Left lobe of liver (tissue), 2 donors: ENCODE results near the gene ATP1A4. TPM values are rescaled to one million over a fixed set of nuclear protein-coding genes. Genes with fewer than 3 reads are reported as not detected.

Source experiments
- ATAC-seq: fragments of 200-7000 bp; cut with Tn5 transposase; one replicate; pipeline ENCODE4 v1.9.1; 2020; ENCODE audit warnings: mild to moderate bottlenecking, moderate library complexity
- DNase-seq: peaks from one replicate; pipeline ENCODE4 v3.0.0-alpha.2; 2020; ENCODE audit warnings: low spot score
- total RNA-seq: library from RNA; stranded (reverse); gene quantifications from one replicate; pipeline ENCODE4 v1.2.1, GENCODE V29; 2021
- donor health status: DM: no; HTN: no; CAD: no; lungs with moderate emphysema.
- donor health status: DM: no; HTN: yes; CAD: no.

Gene ATP1A4
- total RNA-seq, 1 donor from 2014 or later = not detected

DNA sequence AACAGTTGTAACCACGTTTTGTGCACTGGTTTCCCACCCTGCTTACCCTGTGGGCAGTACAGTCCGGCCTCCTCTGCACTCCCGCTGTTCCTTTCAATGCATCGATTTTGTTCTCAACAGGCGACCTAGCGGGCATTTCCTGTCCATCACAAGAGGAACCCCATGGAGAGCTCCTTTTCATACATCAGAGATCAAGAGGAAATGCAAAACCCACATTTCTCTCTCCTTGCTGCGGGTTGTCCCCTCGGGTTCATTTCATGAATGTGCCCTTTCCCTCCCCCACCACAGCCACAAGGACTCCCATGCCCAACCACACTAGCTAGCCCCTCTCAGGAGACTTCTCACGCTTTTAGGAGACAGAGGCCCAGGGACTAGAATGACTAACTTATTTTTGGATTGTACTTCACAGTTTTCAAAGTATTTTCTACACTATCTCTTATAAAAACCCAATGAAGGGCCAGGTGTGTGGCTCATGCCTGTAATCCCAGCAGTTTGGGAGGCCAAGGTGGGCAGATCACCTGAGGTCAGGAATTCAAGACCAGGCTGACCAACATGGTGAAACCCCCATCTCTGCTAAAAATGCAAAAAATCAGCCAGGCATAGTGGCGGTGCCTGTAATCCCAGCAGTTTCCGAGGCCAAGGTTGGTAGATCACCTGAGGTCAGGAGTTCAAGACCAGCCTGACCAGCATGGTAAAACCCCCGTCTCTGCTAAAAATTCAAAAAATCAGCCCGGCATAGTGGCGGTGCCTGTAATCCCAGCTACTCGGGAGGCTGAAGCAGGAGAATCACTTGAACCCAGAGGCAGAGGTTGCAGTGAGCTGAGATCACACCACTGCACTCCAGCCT lies 18.4 kb downstream of the ATP1A4 start:
- ATAC-seq (no peak), DNase-seq (no peak)

DNA sequence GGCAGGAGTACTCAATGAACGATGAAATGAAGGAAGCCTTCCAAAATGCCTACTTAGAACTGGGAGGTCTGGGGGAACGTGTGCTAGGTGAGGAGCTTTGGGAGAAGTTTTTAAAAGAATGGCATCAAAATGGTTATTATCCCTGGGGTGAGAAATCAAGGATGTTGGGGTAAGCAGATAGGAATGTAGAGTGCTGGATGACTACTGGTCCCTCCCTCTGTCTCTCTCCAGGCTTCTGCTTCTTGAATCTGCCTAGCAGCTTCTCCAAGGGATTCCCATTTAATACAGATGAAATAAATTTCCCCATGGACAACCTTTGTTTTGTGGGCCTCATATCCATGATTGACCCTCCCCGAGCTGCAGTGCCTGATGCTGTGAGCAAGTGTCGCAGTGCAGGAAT lies 20.0 kb downstream of the ATP1A4 start:
- no peak for ATAC-seq
- DNase-seq = no peak

DNA sequence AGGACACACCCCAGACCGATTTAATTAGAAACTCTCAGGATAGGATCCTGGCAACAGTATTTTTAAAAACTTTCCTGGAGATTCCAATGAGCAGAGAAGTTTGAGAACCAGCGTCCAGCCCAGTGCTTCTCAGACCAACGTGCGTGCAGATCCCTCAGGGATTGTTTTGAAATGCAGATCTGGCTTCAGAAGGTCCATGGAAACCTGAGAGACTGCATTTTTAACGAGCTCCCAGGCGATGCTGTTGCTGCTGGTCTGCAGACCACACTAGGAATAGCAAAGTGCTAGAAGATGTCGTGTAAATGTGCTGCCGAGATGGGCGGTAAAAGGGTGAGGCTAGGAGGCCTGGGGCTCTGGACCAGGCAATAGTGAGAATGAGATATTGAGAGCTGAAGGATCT lies 20.6 kb downstream of the ATP1A4 start:
- DNase-seq (no peak), ATAC-seq (no peak)

DNA sequence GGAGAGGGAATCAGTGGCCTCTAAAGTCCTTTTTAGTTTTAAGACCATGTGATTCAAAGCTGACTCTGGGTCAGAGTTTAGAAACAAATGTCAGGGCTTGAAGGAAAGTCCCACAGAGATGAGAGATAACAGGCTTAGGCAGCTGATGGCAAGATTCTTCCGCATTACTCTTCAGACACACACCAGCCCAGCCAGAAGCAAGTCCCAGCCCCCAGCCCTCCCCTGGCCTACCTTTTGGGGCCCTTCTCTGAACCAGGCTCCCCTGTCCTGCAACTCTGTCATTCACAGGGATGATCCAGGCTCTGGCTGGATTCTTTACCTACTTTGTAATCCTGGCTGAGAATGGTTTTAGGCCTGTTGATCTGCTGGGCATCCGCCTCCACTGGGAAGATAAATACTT lies 25.8 kb downstream of the ATP1A4 start:
- DNase-seq (no peak), ATAC-seq (no peak)

DNA sequence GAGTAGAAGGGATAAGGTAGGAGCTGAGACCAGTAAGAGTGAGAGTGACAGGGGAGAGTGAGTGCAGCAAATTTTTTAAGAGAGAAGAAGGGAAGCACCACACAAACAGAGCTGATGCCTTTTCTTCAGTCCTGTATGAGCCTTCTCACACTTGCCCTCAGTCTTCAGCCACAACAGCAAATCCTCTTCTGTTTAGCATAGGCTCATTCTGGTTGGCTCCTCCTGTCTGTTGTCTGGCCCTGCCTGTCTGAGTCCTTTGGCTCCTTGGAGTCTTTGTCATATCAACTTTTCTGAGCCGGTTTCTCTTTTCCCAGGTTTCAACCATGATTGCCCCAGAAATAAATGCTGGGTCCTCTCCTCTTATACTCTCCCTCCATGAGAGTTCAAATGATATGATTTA lies 26.3 kb downstream of the ATP1A4 start:
- no peak for ATAC-seq
- DNase-seq = no peak

DNA sequence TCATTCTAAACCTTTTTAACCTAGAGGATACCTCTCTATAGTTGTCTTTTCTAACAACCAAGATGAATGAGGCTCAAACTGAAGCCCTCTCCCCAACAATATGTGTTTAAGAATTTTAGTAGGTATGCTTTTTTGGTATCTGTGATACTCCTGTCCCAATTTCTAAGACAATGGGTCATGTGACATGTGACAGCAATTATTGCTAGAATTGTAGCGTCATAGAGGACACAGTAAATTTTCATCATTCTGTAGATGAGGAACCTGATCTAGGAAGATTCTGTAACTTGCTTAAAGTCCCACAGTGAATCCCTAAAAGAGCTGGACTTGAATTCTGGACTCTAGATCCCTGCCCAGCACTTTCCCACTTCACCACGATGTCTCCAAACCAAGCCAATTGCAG lies 27.3 kb downstream of the ATP1A4 start:
- no peak for ATAC-seq
- no peak for DNase-seq

DNA sequence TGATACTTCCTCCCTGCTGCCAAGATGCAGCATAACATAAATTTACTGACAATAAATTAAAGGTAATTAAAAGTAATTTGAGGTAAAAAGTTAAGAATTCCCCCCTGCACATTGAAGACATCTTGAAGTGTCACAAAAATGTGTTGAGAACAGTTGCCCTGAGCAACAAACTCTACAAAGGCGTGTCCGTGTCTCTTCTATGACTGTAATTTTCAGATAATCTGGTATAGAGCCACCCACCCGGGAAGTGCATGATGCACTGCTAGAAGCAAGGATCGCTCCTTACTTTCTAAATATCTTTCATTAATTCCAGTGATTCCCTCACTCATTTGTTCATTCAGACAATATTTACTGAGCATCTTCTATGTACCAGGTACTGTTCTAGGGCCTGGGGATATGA lies 27.9 kb downstream of the ATP1A4 start:
- ATAC-seq = no peak
- DNase-seq = no peak

DNA sequence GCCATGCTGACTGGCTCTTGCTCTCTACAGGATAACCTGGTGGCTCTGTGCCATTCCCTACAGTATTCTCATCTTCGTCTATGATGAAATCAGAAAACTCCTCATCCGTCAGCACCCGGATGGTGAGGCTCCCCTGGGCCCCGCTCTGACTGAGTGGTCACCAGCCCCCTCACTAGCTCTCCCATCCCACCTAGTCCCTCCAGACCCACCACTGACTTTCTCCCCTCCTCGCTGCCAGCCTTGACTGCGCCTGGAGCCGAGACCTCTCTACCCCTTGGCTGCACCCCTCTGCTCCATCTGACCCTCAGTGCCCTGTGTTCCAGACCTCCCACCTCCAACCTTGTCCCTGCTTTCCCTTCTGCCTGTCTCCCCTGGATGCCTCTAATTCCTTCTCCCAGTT lies 34.8 kb downstream of the ATP1A4 start:
- no peak for DNase-seq
- ATAC-seq = no peak

DNA sequence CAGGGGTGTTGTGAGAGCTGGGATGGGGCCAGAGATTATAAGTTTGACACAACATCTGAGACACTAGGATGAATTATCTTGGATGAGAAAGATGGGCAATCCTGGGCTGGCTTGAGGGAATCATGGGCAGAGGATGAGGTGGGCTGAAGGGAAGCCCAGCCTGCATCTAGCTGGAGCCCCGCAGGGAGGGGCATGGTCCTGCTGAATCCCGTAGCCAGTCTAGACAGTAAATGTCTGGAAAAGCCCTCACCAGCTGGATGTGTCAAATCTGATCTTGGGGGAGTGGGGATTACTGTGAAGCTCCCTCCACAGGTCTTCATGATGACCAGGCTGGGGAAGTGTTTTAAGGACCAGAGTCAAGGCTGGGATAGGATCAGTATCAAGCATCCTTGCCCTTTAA lies 35.3 kb downstream of the ATP1A4 start:
- no peak for ATAC-seq
- DNase-seq = no peak

DNA sequence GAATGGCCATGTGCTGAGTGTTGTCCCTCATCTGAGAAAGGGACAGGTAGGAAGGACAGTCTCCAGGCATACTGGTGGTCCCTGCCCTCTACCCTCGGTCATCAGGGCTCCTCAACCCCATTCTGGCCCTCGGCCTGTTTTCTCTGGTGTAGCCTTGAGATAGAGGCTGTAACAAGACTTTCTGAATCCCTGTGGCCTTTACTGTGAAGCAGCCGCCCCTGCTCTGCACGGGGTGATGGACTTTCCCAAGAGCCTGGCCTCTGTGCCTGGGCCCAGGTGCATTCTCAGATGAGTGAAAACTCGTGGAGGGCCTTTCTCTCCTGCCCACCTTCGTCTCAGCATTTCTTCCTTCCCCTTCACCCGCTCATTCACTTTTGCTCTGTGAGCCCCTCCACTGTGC lies 36.0 kb downstream of the ATP1A4 start:
- ATAC-seq (no peak), DNase-seq (no peak)

DNA sequence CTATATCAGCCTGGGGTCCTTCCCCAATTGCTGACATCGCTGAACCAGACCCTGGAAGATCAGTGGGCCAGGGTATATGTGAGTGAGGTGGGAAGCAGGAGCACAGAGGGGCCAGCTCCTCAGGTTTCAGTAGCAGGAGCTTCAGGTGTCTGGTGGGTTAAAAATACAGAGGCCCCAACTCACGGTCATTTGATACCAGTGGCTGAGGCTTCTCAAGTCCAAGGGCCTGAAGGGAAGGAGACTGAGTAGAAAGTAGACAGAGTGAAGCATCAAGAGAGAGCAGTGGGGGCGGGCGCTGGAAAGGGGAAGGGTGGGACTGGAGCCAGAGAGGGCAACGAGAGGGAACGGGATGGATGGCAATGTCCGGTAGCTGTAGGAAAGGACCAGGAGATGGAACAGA lies 36.9 kb downstream of the ATP1A4 start:
- ATAC-seq (no peak), DNase-seq (no peak)

DNA sequence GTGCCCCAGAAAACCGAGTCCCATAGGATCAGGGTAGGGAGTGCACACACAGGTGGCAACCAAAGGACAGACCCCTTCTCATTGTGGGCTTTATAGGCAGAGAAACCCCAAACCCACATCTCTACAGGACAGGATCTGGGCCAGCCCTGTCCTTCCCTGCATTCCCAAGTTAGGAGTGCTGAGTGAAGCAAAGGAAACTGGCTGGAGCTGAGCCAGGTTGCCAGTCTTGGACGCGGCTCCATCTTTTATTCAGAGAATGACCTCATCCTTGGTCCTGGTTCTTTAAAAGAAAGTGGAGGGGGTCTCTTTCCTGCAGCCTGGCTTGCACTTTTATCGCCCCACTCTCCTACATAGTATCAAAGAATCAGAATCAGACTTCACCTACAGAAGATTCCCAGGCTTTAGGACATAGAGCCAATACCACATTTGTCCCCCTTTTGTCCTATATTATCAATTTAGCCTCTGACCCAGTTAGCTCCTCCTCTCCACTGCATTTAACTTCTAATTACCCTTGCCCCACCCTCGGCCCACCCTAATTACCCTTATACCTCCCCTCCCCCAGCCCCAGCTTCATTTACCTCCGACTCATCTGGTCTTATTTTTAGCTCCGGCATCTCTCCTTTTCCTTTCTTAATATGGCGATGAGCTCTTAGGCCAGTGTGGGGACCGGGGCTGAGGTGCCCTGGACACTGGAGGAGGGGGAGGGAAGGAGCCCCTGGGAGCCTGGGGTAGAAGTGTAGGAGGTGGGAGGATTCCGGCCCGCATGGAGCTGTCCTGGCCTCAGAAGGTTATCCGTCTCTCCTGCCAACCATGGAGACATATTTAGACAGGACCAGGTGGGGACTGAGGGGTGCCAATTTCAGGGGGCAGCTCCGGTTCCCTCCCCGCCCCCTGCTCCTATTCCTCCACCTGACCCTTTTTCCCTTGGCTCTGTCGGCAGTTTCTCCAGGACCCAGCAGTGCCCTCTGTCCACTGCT lies 38.5 kb downstream of the ATP1A4 start, which contains the start of gene CASQ1:
Gene CASQ1, plus strand, starts transcription at position 927 of the 977 bp plus-strand sequence. CDS start 177 bp downstream, outside the sequence.
- DNase-seq (no peak), ATAC-seq (no peak)

DNA sequence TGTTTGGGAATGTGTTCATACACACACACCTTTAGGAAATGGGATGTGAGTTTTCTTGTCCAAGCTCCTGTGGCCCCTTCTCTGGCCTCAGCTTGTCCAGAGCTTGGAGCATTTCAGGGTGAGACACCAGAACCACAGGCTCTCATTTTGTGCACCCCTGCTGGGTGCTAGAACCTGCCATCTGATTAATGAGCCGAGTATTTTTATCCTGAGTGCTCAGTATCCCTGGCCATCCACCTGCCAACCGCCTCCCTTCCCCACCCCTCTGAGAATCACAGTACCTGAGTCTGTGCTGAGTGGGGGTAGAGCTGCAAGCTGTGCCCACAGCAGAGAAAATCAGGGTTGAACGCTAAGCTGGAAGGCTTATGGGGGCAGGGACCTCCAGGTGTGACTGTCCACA lies 40.4 kb downstream of the ATP1A4 start:
- DNase-seq (no peak), ATAC-seq (no peak)

DNA sequence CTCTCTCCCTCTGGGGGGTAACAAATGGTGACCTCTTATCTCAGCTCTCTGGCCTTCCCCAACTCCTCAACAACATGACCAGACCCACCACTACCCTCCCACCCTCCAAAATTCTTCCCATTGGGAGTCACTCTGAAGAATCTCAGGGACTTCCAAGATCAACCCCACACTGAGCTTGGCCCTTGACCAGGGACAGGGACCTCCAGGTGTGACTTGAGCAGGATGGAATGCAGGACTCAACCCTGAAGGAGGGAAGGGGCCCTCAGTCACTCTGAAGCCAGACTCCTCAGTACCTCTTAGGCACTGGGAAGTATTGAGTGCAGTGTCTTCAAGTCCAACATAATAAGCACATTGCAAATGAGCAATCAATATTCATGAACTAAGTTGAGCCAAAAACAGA lies 40.8 kb downstream of the ATP1A4 start:
- DNase-seq (no peak), ATAC-seq (no peak)

DNA sequence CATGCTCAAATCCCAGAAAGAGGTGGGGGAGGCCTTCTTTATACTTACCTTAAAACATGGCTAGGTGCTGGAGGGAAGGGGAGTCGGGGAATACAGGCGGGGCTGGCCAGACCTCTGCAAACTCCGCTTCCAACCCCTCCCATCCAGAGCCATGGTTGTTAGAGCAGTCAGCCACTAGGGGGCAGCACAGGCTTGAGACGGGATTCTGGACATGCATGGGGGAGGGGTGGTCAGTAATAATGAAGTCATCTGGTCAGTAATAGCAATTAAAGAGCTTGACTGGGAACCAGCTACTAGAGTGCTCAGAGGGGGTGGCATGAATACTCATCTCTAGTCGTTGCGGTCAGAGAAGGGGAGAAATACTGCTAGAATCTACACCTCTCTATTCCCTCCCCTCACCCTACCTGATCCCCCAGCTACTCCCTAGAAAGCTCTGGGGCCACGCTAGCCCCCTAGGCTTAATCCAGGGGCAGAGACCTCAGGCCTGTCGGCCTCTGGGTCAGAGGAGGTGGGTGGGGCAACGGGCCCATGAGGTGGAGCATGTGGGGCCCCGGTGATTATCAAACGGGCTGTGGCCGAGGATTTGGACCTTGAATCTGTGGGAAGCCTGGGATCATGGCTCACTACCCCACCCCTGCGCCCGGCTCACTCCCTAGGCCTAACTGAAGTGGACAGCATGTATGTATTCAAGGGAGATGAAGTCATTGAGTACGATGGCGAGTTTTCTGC lies 41.9 kb downstream of the ATP1A4 start:
- DNase-seq = peak; percentile 83
- ATAC-seq = peak; percentile 98

DNA sequence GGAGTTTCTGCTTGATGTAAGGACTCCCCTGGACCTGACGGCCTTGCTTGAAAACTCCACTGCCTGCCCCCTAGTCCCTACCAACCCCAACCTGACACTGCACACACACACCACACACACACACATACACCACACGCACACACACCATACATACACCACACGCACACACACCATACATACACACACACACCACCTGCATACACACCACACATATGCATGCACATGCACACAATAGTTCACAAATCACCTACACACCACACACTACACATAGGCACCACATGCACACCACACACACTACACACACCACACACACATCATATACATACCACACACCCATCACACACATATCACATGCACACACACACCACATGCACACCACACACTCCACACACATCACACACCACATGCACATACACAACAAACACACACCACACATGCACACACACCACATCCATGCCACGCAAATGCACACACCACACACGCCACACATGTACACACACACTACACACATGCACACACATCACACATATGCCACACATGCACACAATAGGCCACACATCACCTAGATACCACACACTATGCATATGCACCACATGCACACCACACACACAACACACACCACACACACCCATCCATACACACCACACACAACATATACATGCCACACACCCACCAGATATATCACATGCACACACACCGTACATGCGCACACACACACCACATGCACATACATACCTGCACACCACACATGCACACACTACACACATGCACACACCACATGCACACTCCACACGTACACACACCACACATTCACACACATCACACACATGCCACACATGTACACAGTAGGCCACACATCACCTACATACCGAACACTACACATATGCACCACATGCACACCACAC lies 42.7 kb downstream of the ATP1A4 start:
- ATAC-seq = no peak

DNA sequence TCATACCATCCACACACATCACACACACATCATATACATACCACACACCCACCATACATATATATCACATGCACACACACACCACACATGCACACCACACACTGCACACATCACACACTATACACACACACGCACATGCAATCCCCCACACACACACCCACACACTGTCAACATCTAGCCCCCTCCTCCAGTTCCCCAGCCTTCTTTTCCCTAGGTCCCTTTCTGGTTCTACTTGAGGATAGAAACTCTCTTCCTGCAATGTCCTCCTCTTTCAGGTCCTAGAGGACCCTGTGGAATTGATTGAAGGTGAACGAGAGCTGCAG lies 43.3 kb downstream of the ATP1A4 start:
- ATAC-seq (no peak), DNase-seq (no peak)

More for the DNA sequence above, 42.7 kb downstream of the ATP1A4 start:
- no peak for DNase-seq

DNA sequence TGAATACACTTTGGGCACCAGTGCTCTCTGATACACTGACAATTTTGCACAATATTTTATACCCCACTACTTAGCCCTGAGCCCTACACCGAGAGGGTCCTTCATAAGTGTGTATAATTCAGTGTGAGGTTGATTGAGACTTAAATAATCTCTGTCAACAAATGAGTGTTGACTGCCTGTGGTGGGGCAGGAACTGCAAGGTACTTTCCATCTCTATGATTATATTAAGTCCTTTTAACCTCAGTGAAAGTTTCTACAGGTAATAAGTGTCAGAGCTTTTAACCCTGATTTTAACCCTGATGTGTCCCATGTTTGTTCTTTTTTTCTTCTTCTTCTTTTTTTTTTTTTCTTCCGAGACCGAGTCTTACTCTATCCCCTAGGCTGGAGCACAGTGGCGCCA lies 44.7 kb downstream of the ATP1A4 start:
- ATAC-seq (no peak), DNase-seq (no peak)

DNA sequence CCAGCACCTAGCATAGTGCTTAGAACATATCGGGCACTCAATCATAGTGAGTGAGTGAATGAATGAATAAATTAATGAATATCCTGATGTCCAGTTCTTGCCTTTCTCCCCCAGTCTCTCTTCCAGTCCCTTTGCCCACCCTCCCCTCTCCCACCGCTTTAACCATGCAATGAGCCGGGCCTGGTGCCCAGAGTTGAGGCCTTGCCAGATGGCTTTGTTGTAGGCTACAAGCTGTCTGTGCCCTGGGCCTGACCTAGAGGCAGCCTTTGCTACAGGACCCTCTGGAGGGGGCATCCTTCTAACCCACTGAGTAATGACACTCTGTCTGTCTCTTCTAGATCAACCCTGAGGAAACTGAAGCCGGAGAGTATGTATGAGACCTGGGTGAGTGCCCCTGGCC lies 45.8 kb downstream of the ATP1A4 start:
- DNase-seq (no peak), ATAC-seq (no peak)

DNA sequence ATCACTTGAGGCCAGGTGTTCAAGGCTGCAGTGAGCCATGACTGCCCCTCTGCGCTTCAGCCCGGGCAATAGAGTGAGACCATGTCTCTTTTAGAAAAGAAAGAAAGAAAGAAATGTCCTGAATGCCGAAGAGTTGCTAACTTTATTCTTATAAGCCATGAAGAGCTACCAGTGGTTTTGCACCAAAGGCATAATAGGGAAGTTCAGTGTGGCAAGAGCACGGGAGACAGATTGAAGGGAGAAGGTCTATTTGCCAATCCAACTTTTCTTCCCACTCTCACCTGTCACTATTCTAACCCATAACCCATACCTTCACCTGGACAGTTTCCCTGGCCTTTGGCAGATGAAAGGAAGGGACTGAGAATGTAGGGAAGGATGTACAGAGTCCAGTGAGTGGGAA lies 49.4 kb downstream of the ATP1A4 start:
- ATAC-seq (no peak), DNase-seq (no peak)
